ENCODE results near the gene HIRIP3.

HIRIP3 gene

DNA sequence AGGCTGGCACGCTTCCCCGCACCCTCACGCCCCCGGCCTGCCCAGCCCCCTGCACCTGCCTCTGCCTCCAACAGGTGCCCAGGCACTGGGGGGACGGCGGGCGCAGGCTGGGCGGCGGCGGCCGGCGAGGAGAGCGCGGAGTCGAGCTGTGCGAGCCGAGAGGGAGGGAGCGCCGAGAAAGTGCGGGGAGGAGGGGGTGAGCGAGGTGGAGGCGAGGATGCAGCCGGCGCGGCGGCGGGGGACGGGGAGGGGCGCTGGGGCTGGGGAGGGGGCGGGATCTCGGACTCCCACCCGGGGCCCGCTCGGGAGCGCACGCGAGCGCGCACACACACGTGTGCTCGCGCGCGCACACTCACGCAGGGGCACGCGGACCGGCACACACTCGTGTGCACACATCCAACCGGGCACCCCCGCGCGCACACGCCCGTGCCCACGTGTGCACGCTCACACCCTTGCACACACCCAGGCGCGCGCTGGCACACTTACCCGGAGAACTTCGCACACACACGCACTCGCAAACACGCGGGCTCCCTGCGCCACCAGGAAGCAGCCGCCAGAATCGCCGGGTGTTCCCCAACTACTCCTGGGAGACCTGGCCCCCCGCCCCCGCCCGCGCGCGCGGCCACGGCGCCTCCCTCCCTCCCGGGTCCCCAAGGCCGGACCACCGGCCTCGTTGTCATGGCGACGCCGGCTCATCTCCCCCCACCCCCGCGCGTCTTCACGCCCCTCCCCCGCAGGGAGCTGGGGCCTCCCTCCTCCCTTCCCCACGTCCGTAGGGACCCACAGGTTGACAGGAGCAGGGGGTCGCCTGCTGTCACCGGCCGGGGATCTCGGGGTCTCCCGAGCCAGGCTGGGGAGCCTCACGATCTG, 15.7 kb upstream of the HIRIP3 start, which contains the start of gene DOC2A:
DOC2A (minus strand) TSS at position 184 of the 870 bp plus-strand sequence. CDS start 805 bp downstream, outside the sequence.
- no peaks in the 10 kb centered on the region for H3K9me3 ChIP-seq (replicated peaks in 1 of 11)

DNA sequence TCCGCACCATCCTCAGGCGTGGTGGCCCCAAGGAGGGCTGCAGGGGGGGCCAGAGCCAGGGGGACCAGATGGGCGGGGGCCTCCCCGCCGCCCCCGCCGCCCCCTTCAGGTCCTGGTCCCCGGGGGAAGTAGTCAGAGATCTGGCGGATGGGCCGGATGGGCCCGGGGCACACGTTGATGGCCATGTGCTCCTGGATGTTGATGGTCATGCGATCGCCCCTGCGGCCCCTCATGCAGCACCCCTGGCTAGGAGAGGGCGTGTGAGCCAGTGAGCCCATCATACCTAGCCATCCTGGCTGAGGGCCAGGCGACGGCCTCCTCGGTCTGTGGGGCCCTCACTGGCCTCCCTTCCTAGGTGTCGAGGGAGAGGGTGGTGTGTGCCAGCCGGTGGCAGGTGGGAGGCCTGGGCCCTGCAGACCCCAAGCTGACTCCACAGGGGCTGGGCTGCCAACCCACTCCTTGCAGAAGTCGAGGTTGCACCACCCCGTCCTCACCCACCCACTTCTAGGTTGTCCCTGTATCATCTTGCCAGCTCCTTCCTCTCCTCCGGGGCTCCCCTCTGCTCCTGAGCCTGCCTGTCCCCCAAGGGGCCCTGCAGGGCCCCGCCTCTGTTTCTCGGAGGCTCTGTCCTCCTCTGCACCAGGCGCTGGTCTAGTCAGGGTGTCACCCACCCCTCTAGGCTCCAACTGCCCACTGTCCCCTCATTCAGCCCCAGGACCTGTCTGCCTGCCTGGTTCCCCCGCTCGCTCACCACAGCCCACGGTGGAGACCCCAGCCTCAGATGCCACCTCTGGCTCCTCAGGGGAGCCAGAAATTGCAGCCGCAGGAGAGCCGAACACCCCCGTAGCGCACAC, 14.8 kb upstream of the HIRIP3 start:
- peaks cover 0 to 13% (median 6%) of the 10 kb centered on the region in 11 experiments; a peak in 8 of 22 replicates for H3K36me3 ChIP-seq
- peaks cover 0 to 31% (median 6%) of the 10 kb centered on the region in 11 experiments; a peak in 9 of 22 replicates for H4K20me1 ChIP-seq
- H3K4me2 ChIP-seq: peak overlapping the region; percentile 88 to 100 (median 97)
- TF ChIP-seq Cebpa-rat (IDR thresholded peaks at IDR 0.05): no peak
- no peaks in the 10 kb centered on the region for H3K9me3 ChIP-seq (replicated peaks in 1 of 11)
- no peak overlapping the region for H3K27ac ChIP-seq
- peaks cover 15 to 52% (median 37%) of the 10 kb centered on the region in 10 experiments for H3K4me1 ChIP-seq
- H3K9ac ChIP-seq: peak overlapping the region in 10 of 11 experiments; percentile 38 to 79 (median 60); a peak in 18 of 22 replicates
- peak overlapping the region; percentile 52 to 75 (median 62) for H3K4me3 ChIP-seq
- peaks cover 0 to 29% (median 4%) of the 10 kb centered on the region in 11 experiments; a peak in 13 of 22 replicates for H3K27me3 ChIP-seq

More for the DNA sequence above, 15.7 kb upstream of the HIRIP3 start, which contains the start of gene DOC2A:
- peaks cover 0 to 29% (median 4%) of the 10 kb centered on the region in 11 experiments; a peak in 13 of 22 replicates for H3K27me3 ChIP-seq
- H3K4me1 ChIP-seq: peaks cover 11 to 44% (median 28%) of the 10 kb centered on the region in 10 experiments
- peak within 1 kb of the TSS in 1 of 11 experiments; percentile 28; a peak in 1 of 22 replicates for H3K27ac ChIP-seq
- peak within 1 kb of the TSS; percentile 88 to 100 (median 97) for H3K4me2 ChIP-seq
- peaks cover 0 to 25% (median 2%) of the 10 kb centered on the region in 11 experiments; a peak in 9 of 22 replicates for H4K20me1 ChIP-seq
- peak within 1 kb of the TSS; percentile 52 to 75 (median 62) for H3K4me3 ChIP-seq
- no peak for TF ChIP-seq Cebpa-rat (IDR thresholded peaks at IDR 0.05)
- peak within 1 kb of the TSS; percentile 28 to 79 (median 60); a peak in 19 of 22 replicates for H3K9ac ChIP-seq
- peaks cover 0 to 8% (median 2%) of the 10 kb centered on the region in 11 experiments; a peak in 8 of 22 replicates for H3K36me3 ChIP-seq

DNA sequence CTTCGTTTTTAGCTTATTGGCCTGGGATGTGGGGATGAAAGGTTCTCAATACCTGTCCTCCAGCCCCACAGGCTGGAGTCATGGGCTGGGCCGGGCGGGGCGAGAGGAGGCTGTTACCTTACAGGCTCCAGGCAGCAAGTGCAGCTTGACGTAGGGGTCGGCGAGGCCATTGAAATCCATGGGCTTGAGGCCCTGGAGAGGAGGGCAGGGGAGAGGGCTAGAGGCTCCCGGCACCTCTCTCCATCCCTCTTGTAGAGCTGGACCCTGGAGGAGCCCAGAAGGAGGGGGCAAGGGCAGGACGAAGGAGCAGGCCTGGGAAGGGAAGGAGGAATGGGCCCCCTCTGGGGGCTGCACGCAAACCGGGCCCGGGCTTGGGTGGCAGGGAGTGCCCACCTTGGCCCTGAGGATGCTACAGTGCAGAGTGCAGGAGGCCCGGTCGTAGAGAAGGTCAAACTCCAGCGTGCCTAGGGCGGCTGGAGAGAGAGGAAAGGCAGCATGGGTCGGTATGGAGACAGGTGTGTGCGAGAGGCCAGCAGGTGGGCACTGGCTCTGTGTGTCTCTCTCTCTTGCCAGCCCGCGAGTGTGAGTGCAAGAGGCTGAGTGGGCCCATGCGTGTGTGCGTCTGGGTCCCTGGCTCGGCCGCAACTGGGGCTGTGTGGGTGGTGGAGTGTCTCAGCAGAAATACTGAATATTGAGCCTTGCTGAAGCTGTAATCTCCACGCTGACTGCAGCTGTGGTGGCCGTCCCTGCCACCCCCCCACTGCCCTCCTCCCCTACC, 13.9 kb upstream of the HIRIP3 start:
- no peak for TF ChIP-seq Cebpa-rat (IDR thresholded peaks at IDR 0.05)
- Histone ChIP-seq H3K4me1 (peaks cover 23 to 62% (median 46%) of the 10 kb centered on the region in 10 experiments), H3K27ac (no peak overlapping the region), H3K9ac (peak overlapping the region in 1 of 11 experiments; percentile 79; a peak in 1 of 22 replicates), H4K20me1 (peaks cover 8 to 38% (median 13%) of the 10 kb centered on the region in 11 experiments; a peak in 18 of 22 replicates), H3K4me3 (peak overlapping the region in 2 of 10 experiments; percentile 57 to 67; a peak in 1 of 20 replicates), H3K4me2 (peak overlapping the region in 8 of 11 experiments; percentile 88 to 100 (median 97); a peak in 17 of 22 replicates), H3K27me3 (peaks cover 0 to 29% (median 4%) of the 10 kb centered on the region in 11 experiments; a peak in 13 of 22 replicates), H3K9me3 (replicated peaks in 1 of 11) (no peaks in the 10 kb centered on the region), H3K36me3 (peaks cover 0 to 13% (median 6%) of the 10 kb centered on the region in 11 experiments; a peak in 8 of 22 replicates)

DNA sequence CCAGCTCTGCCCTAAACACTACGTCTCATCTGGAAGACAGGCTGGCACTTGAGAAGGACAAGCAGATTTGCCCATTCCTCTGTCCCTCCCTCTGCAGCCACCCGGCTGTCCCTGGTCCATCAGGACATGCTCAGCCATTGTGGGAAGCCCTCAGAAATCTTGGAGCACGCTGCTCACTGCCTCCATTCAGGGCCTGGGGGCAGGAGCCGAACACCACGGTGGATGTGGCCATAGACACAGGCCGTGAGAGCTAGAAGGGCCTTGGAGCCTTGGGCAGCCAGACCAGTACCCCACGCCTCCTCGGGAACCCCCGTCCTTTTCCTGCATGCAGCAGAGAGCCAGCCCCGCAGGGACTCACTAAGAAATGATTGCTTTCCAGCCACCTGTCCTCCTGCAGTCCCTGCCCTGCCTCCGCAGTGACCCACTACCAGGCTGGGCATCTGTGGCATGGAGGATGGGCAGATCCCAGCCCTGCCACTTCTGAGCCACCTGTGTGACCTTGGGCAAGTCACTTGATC, 12.0 kb upstream of the HIRIP3 start:
- H3K4me1 ChIP-seq: peaks cover 27 to 80% (median 61%) of the 10 kb centered on the region in 10 experiments
- H3K4me2 ChIP-seq: no peak overlapping the region; a peak in 1 of 22 replicates
- H3K36me3 ChIP-seq: peaks cover 0 to 15% (median 6%) of the 10 kb centered on the region in 11 experiments; a peak in 9 of 22 replicates
- TF ChIP-seq Cebpa-rat (IDR thresholded peaks at IDR 0.05): no peak
- no peak overlapping the region for H3K9ac ChIP-seq
- H3K27ac ChIP-seq: no peak overlapping the region
- peaks cover 10 to 57% (median 27%) of the 10 kb centered on the region in 11 experiments; a peak in 18 of 22 replicates for H4K20me1 ChIP-seq
- peaks cover 0 to 26% (median 4%) of the 10 kb centered on the region in 11 experiments; a peak in 13 of 22 replicates for H3K27me3 ChIP-seq
- no peaks in the 10 kb centered on the region for H3K9me3 ChIP-seq (replicated peaks in 1 of 11)
- no peak overlapping the region for H3K4me3 ChIP-seq

DNA sequence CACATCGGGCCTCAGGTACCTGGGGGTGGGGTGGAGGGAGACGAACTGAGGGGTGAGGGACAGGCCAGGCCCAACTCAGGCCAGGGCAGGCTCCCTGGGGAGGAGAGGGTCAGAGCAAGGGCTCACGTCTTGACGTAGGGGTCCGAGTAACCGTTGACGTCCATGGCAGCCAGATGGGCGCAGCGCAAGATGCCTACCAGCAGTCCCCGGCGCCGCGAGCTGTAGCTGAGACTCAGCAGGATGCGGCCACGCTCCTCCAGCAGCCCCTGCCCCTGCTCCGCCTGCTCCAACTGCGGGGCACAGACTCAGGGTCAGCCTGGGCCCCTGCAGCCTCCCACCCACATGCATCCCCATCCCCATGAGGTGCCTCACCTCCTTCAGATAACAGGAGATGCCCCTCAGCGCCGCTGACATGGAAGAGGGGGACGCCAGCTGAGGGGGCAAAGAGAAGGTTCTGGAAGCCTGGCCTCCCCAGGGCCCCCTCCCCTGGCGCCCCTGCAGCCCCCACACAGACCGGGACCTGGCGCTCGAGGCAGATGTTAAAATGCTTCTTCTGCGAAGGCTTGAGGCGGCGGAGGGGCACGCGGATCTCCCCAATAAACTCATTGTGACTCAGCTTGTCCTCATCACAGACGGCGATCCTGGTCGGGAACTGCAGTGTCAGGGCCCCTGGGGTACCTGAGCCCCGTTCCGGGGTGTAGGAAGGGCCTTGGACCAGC, 11.4 kb upstream of the HIRIP3 start:
- peaks cover 25 to 82% (median 63%) of the 10 kb centered on the region in 10 experiments for H3K4me1 ChIP-seq
- H3K4me3 ChIP-seq: no peak overlapping the region
- H3K27me3 ChIP-seq: peaks cover 0 to 20% (median 4%) of the 10 kb centered on the region in 11 experiments; a peak in 13 of 22 replicates
- H3K4me2 ChIP-seq: peak overlapping the region in 4 of 11 experiments; percentile 85 to 99 (median 90); a peak in 5 of 22 replicates
- peaks cover 10 to 63% (median 32%) of the 10 kb centered on the region in 11 experiments; a peak in 18 of 22 replicates for H4K20me1 ChIP-seq
- H3K36me3 ChIP-seq: peaks cover 0 to 21% (median 6%) of the 10 kb centered on the region in 11 experiments; a peak in 10 of 22 replicates
- H3K9ac ChIP-seq: peak overlapping the region in 2 of 11 experiments; percentile 7 to 42; a peak in 1 of 22 replicates
- TF ChIP-seq Cebpa-rat (IDR thresholded peaks at IDR 0.05): no peak
- no peaks in the 10 kb centered on the region for H3K9me3 ChIP-seq (replicated peaks in 1 of 11)
- H3K27ac ChIP-seq: no peak overlapping the region

DNA sequence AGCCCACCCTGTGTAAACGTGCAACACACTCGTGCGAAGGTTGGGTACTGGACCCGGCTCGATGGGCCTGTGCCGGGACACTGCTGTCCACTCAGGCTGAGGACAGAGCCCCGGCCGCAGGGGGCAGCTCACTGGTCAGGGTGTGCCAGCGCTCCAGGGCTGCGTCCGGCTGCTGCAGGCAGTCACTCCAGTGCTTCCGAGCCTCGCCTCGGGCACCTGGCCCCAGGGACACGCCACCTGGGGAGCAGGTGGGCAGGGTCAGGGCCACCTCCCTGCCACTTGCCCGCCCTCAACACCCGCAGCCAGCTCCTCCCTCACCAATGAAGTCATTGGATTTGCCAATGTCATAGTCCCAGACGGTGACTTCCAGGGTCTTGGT, 10.7 kb upstream of the HIRIP3 start:
- H3K36me3 ChIP-seq: peaks cover 0 to 25% (median 6%) of the 10 kb centered on the region in 11 experiments; a peak in 10 of 22 replicates
- no peak for TF ChIP-seq Cebpa-rat (IDR thresholded peaks at IDR 0.05)
- H3K4me2 ChIP-seq: peak overlapping the region in 9 of 11 experiments; percentile 80 to 99 (median 90); a peak in 13 of 22 replicates

More for the DNA sequence above, 10.7 kb upstream of the HIRIP3 start:
- Histone ChIP-seq H3K4me3 (no peak overlapping the region), H3K4me1 (peaks cover 24 to 85% (median 66%) of the 10 kb centered on the region in 10 experiments), H4K20me1 (peaks cover 15 to 70% (median 40%) of the 10 kb centered on the region in 11 experiments; a peak in 19 of 22 replicates), H3K9ac (peak overlapping the region in 5 of 11 experiments; percentile 16 to 58 (median 48); a peak in 6 of 22 replicates), H3K9me3 (replicated peaks in 1 of 11) (no peaks in the 10 kb centered on the region), H3K27me3 (peaks cover 0 to 13% (median 0%) of the 10 kb centered on the region in 11 experiments; a peak in 10 of 22 replicates), H3K27ac (peak overlapping the region in 2 of 11 experiments; percentile 22 to 38; a peak in 2 of 22 replicates)
